Stomach (tissue), 9 donors: ENCODE measurements around the gene ATG2B. TPM values are rescaled to one million over a fixed set of nuclear protein-coding genes. Genes with fewer than 3 reads are reported as not detected.
A peak's percentile ranks its signal among the peaks of the same experiment; 100 is the strongest.

ENCODE experiments used
- DNase-seq, 2 donors: peaks; one replicate each; pipeline versions ENCODE4 v3.0.0 to v3.0.0-alpha.2; 2013 to 2019
- H3K27ac ChIP-seq, 5 donors: fragments of 200-600 bp in 4 of 5; sonication (generic) in 4 of 5; one replicate each; pipeline ENCODE4 v1.5.1; 2013 to 2019; ENCODE audit warnings: mild to moderate bottlenecking in 1 of 5, moderate library complexity in 1 of 5
- H3K27me3 ChIP-seq, 3 donors: fragments of 200-600 bp; sonication (generic); one replicate each; pipeline ENCODE4 v1.5.1; 2017 to 2019; ENCODE audit warnings: mixed run types in 1 of 3
- H3K36me3 ChIP-seq, 4 donors: fragments of 200-600 bp; sonication (generic); 1 replicate in 3 of 4; 2 replicates in 1 of 4; pipeline ENCODE4 v1.5.1; 2016 to 2019
- H3K4me1 ChIP-seq, 4 donors: fragments of 200-600 bp; sonication (generic); one replicate each; pipeline ENCODE4 v1.5.1; 2016 to 2019
- H3K4me3 ChIP-seq, 4 donors: fragments of 200-600 bp; sonication (generic) in 3 of 4; one replicate each; pipeline ENCODE4 v1.5.1; 2016 to 2019; ENCODE audit warnings: mild to moderate bottlenecking in 1 of 4
- H3K9me3 ChIP-seq, 4 donors: fragments of 200-600 bp; sonication (generic); one replicate each; pipeline ENCODE4 v1.5.1; 2016 to 2019
- CTCF ChIP-seq, 7 experiments: fragments of 450-650 bp in 4 of 7; fragments of 200-600 bp in 3 of 7; sonication (generic) in 3 of 7; IDR thresholded peaks; one replicate each; pipeline ENCODE4 v1.5.1; 2016 to 2019; ENCODE audit warnings: antibody characterized with exemption in 7 of 7, control low read depth in 2 of 7, mild to moderate bottlenecking in 1 of 7
- EP300 ChIP-seq: sonication (generic); formaldehyde crosslinking; IDR thresholded peaks from one replicate; pipeline ENCODE4 v1.6.1; 2017; ENCODE audit warnings: antibody characterized with exemption
- POLR2A ChIP-seq, 4 donors: fragments of 450-650 bp; IDR thresholded peaks; one replicate each; pipeline ENCODE4 v1.6.1; 2016; ENCODE audit warnings: antibody characterized with exemption in 4 of 4, control low read depth in 2 of 4, mild to moderate bottlenecking in 1 of 4, moderate library complexity in 1 of 4
- POLR2AphosphoS5 ChIP-seq, 3 donors: sonication (generic); formaldehyde crosslinking; IDR thresholded peaks; one replicate each; pipeline ENCODE4 v1.6.1; 2016; ENCODE audit warnings: antibody characterized with exemption in 3 of 3
- WGBS, 5 donors: extraction: QIAGEN DNeasy Blood & Tissue Kit in 3 of 5; methylation state at CpG; one replicate each; pipeline versions ENCODE4 v1.1.5 to v1.1.7; 2013 to 2018; 5-methylcytosine and 5-hydroxymethylcytosine counted together
- intact Hi-C: fragments of 100-400 bp; cut with DNase I; formaldehyde crosslinking; loops from one replicate; pipeline ENCODE4 v1.15.1; 2023; ENCODE audit warnings: low total_unique reads
- polyA plus RNA-seq, 3 donors: library from polyadenylated mRNA; stranded (reverse); fragments of 200-250 nt; gene quantifications; one replicate each; pipeline ENCODE4 v1.2.3, GENCODE V29; 2013
- total RNA-seq, 5 donors: library from RNA; depleted of rRNA; stranded (reverse); fragments of >200 nt; gene quantifications; one replicate each; pipeline versions ENCODE4 v1.1.0 to v1.2.3, GENCODE V29; 2014 to 2016
- donor health status: healthy with polysubstance abuse.
- donor health status: Bipolar disorder and iron deficiency.
- donor health status: healthy.

The ATG2B gene
- total and polyA plus RNA-seq, 8 donors, result 1.9 to 59.7 (median 21.9) TPM

GRCh38 chr14:96243785-96244184 is 119.4 kb downstream of the ATG2B start:
- no peak overlapping the region for H3K4me3 ChIP-seq
- WGBS, 5 donors, result 57 to 70% (median 61%) methylated on average over 5 of the region's 5 CpGs
- TF ChIP-seq POLR2A (IDR thresholded peaks at IDR 0.05) (no peak), EP300 (no peak), CTCF (IDR thresholded peaks at IDR 0.05) (no peak), POLR2AphosphoS5 (IDR thresholded peaks at IDR 0.05) (no peak)

GRCh38 chr14:96242126-96242525 is 121.0 kb downstream of the ATG2B start:
- H3K27ac ChIP-seq, result no peak overlapping the region
- no peaks in the 10 kb centered on the region for H3K4me1 ChIP-seq
- peaks cover 0 to 49% (median 27%) of the 10 kb centered on the region in 4 donors for H3K36me3 ChIP-seq
- H3K4me3 ChIP-seq, result no peak overlapping the region
- TF ChIP-seq CTCF (IDR thresholded peaks at IDR 0.05) (no peak), EP300 (no peak), POLR2AphosphoS5 (IDR thresholded peaks at IDR 0.05) (no peak), POLR2A (IDR thresholded peaks at IDR 0.05) (no peak)
- no peak for DNase-seq
- WGBS, 5 donors, result 85 to 93% (median 91%) methylated on average over 10 of the region's 10 CpGs
- peaks cover 0 to 6% (median 0%) of the 10 kb centered on the region in 3 donors for H3K27me3 ChIP-seq
- no peaks in the 10 kb centered on the region for H3K9me3 ChIP-seq
- intact Hi-C loops, result no loop called here

More at GRCh38 chr14:96243785-96244184, 119.4 kb downstream of the ATG2B start:
- intact Hi-C loops, result no loop called here
- DNase-seq, result no peak
- H3K27me3 ChIP-seq, result peaks cover 0 to 2% (median 0%) of the 10 kb centered on the region in 3 donors
- H3K27ac ChIP-seq, result no peak overlapping the region
- no peaks in the 10 kb centered on the region for H3K9me3 ChIP-seq
- no peaks in the 10 kb centered on the region for H3K4me1 ChIP-seq
- peaks cover 0 to 32% (median 18%) of the 10 kb centered on the region in 4 donors for H3K36me3 ChIP-seq

- Histone ChIP-seq H3K27ac (no peak overlapping the region), H3K4me1 (no peaks in the 10 kb centered on the region), H3K36me3 (peaks cover 0 to 51% (median 27%) of the 10 kb centered on the region in 4 donors), H3K4me3 (no peak overlapping the region), H3K9me3 (no peaks in the 10 kb centered on the region), H3K27me3 (peaks cover 0 to 6% (median 0%) of the 10 kb centered on the region in 3 donors)
- intact Hi-C loops, result no loop called here
- no peak for TF ChIP-seq CTCF (IDR thresholded peaks at IDR 0.05)
- DNase-seq, result no peak
- WGBS, 5 donors, result 89 to 96% (median 94%) methylated on average over 18 of the region's 18 CpGs
These were observed 122.5 kb downstream of the ATG2B start for GRCh38 chr14:96240641-96241040.

GRCh38 chr14:96239711-96240141 is 123.4 kb downstream of the ATG2B start:
- DNase-seq, result peak in 1 of 2 donors; percentile 66
- 44 to 67% (median 57%) methylated on average over 9 of the region's 9 CpGs for WGBS, 5 donors
- Histone ChIP-seq H3K36me3 (peaks cover 0 to 51% (median 27%) of the 10 kb centered on the region in 4 donors), H3K4me3 (no peak overlapping the region), H3K9me3 (no peaks in the 10 kb centered on the region), H3K27ac (no peak overlapping the region), H3K27me3 (peaks cover 0 to 6% (median 0%) of the 10 kb centered on the region in 3 donors), H3K4me1 (peaks cover 0 to under 1% (median 0%) of the 10 kb centered on the region in 4 donors)
- TF ChIP-seq EP300 (no peak), CTCF (IDR thresholded peaks at IDR 0.05) (no peak), POLR2AphosphoS5 (IDR thresholded peaks at IDR 0.05) (no peak), POLR2A (IDR thresholded peaks at IDR 0.05) (no peak)
- intact Hi-C loops, result no loop called here
